GM12878 (cell line): ENCODE data around the gene RBM18. TPM values are rescaled to one million over a fixed set of nuclear protein-coding genes. Genes with fewer than 3 reads are reported as not detected.

Source experiments
- ATAC-seq: fragments of 200-7000 bp; cut with Tn5 transposase; 3 replicates; pipeline ENCODE4 v1.9.1; 2020; ENCODE audit warnings: mild to moderate bottlenecking, moderate library complexity
- BruUV-seq: library from RNA; stranded (reverse); fragments of 400-500 nt; replicated peaks from 2 replicates; lab custom pipeline; 2021; lab: Mats Ljungman, UMichigan
- CTCF ChIA-PET: fragments of 300-600 bp; sonication (Branson Sonifier 250); formaldehyde crosslinking; extraction: SDS; loops from one replicate; lab custom pipeline; 2021; ENCODE audit warnings: inconsistent platforms; lab: Yijun Ruan, JAX
- POLR2A ChIA-PET: fragments of 350-600 bp; formaldehyde crosslinking; extraction: SDS; loops from one replicate; lab custom pipeline; 2021; ENCODE audit warnings: inconsistent platforms; lab: Charles Lee
- RAD21 ChIA-PET: fragments of 300-600 bp; sonication (Branson Sonifier 250); formaldehyde crosslinking; loops from one replicate; lab custom pipeline; 2023; ENCODE audit warnings: antibody characterized with exemption; ENCODE audit not compliant: unreplicated experiment; lab: Charles Lee
- SMC1A ChIA-PET: fragments of 300-600 bp; sonication (Branson Sonifier 250); formaldehyde crosslinking; loops from one replicate; lab custom pipeline; 2023; ENCODE audit not compliant: unreplicated experiment, uncharacterized antibody; lab: Charles Lee
- DNase-seq: peaks from one replicate; pipeline ENCODE4 v3.0.0-alpha.2; 2011; ENCODE audit warnings: low read depth, low spot score
- FAIRE-seq: peaks from 3 replicates; lab custom pipeline; 2011; peaks lifted over from hg19 to GRCh38; lab: Jason Lieb, UNC
- H2AFZ ChIP-seq: 2 replicates; pipeline ENCODE4 v1.6.0; 2011; ENCODE audit warnings: low read depth, low read length, control low read depth; ENCODE audit not compliant: control insufficient read depth
- H3K27ac ChIP-seq: 2 replicates; pipeline ENCODE4 v1.5.1; 2011; ENCODE audit warnings: control low read depth; ENCODE audit not compliant: control insufficient read depth, insufficient read depth
- H3K27me3 ChIP-seq, 2 experiments: replicated peaks in 1 of 2; 2 replicates each; pipeline versions ENCODE4 v1.6.0 to v1.6.1; 2011; ENCODE audit warnings: low read length in 1 of 2; ENCODE audit not compliant: control insufficient read depth in 2 of 2, insufficient read depth in 2 of 2
- H3K36me3 ChIP-seq, 2 experiments: 2 replicates each; pipeline ENCODE4 v1.5.1; 2011; ENCODE audit warnings: low read length in 1 of 2; ENCODE audit not compliant: control insufficient read depth in 2 of 2, insufficient read depth in 2 of 2
- H3K4me1 ChIP-seq: 2 replicates; pipeline ENCODE4 v1.6.1; 2011; ENCODE audit warnings: mild to moderate bottlenecking, low read length, moderate library complexity, mixed read lengths; ENCODE audit not compliant: control insufficient read depth, insufficient read depth
- H3K4me2 ChIP-seq: 2 replicates; pipeline ENCODE4 v1.6.0; 2011; ENCODE audit warnings: control low read depth; ENCODE audit not compliant: control insufficient read depth, insufficient read depth
- H3K4me3 ChIP-seq: fragments of 200-600 bp; sonication (generic); 2 replicates; pipeline ENCODE4 v1.5.1; 2016
- H3K79me2 ChIP-seq: 2 replicates; pipeline ENCODE4 v1.6.0; 2011; ENCODE audit warnings: low read length; ENCODE audit not compliant: control insufficient read depth, insufficient read depth
- H3K9ac ChIP-seq: 2 replicates; pipeline ENCODE4 v1.8.0; 2011; ENCODE audit warnings: low read length, control low read depth, mixed read lengths; ENCODE audit not compliant: control insufficient read depth, insufficient read depth
- H3K9me3 ChIP-seq: replicated peaks from 3 replicates; pipeline ENCODE4 v1.5.1; 2011; ENCODE audit warnings: mild to moderate bottlenecking, low read length; ENCODE audit not compliant: control insufficient read depth, insufficient read depth
- H4K20me1 ChIP-seq: 2 replicates; pipeline ENCODE4 v1.6.0; 2011; ENCODE audit not compliant: control insufficient read depth, insufficient read depth
- EZH2 ChIP-seq: IDR thresholded peaks from 2 replicates; pipeline ENCODE4 v1.6.1; 2012; ENCODE audit warnings: low read depth, mild to moderate bottlenecking, control low read depth, inconsistent platforms, low read length, borderline replicate concordance; ENCODE audit not compliant: control insufficient read depth
- HDAC2 ChIP-seq: fragments of 200-600 bp; sonication (generic); IDR thresholded peaks from 2 replicates; pipeline ENCODE4 v1.6.1; 2017
- JUND ChIP-seq: IDR thresholded peaks from 2 replicates; pipeline ENCODE4 v1.6.1; 2012; ENCODE audit warnings: low read depth, mild to moderate bottlenecking, low read length, improper control_type of control experiment, moderate library complexity
- PAX5 ChIP-seq: IDR thresholded peaks from 2 replicates; pipeline ENCODE4 v1.6.1; 2011; ENCODE audit warnings: low read depth, low read length, borderline replicate concordance
- RBBP5 ChIP-seq: fragments of 200-600 bp; sonication (generic); conservative IDR thresholded peaks from 2 replicates; pipeline ENCODE4 v1.6.1; 2016
- SUZ12 ChIP-seq: fragments of 200-600 bp; sonication (generic); IDR thresholded peaks from one replicate; pipeline ENCODE4 v1.6.1; 2018; ENCODE audit warnings: antibody characterized with exemption, mild to moderate bottlenecking; ENCODE audit not compliant: unreplicated experiment
- TARDBP ChIP-seq: IDR thresholded peaks from 2 replicates; pipeline ENCODE4 v1.6.1; 2016; ENCODE audit warnings: borderline replicate concordance
- YY1 ChIP-seq: IDR thresholded peaks from 2 replicates; pipeline ENCODE4 v1.6.1; 2011; ENCODE audit warnings: low read depth, mild to moderate bottlenecking, low read length
- WGBS: methylation state at CpG from one replicate; pipeline ENCODE4 v1.1.6; 2016; ENCODE audit warnings: low lambda C conversion rate; ENCODE audit not compliant: insufficient replicate concordance, insufficient coverage; ENCODE audit errors: missing lambda C conversion rate; 5-methylcytosine and 5-hydroxymethylcytosine counted together
- in situ Hi-C: fragments of 300-500 bp; cut with MboI; formaldehyde crosslinking; loops from 9 replicates; pipeline ENCODE4 v1.14.3; 2018; ENCODE audit warnings: mixed read lengths
- intact Hi-C: fragments of 100-400 bp; cut with micrococcal nuclease; formaldehyde crosslinking; loops from one replicate; pipeline ENCODE4 v1.14.2; 2022; ENCODE audit not compliant: unreplicated experiment
- polyA plus RNA-seq, 11 experiments: library from polyadenylated mRNA; depleted of rRNA in 4 of 11; unstranded in 6 of 11; stranded (reverse) in 5 of 11; fragments of >200 nt; fragmentation: Nextera tagmentation in 4 of 11; fragmentation: Illumina TruSeq in 1 of 11; extraction: Ambion mirVana in 4 of 11; extraction: Trizol in 1 of 11; gene quantifications; 1 replicate in 1 of 11; 2 replicates in 10 of 11; pipeline versions ENCODE4 v1.2.1 to v1.2.3, GENCODE V29; 2011 to 2016; ENCODE audit warnings: inconsistent platforms in 2 of 11, missing spikeins in 2 of 11, low read depth in 1 of 11
- total RNA-seq, 4 experiments: library from RNA; depleted of rRNA in 3 of 4; stranded (reverse); fragments of >200 nt in 3 of 4; fragmentation: Illumina TruSeq in 1 of 4; extraction: Trizol in 1 of 4; gene quantifications; 2 replicates each; pipeline versions ENCODE4 v1.2.1 to v1.2.3, GENCODE V29; 2013 to 2021

The RBM18 gene
- total and polyA plus RNA-seq, 10 of the 15 experiments (the other 5 are each of a cell fraction or from before 2014, with no cell fraction given) = 6.4 to 46.8 (median 30.4) TPM

DNA sequence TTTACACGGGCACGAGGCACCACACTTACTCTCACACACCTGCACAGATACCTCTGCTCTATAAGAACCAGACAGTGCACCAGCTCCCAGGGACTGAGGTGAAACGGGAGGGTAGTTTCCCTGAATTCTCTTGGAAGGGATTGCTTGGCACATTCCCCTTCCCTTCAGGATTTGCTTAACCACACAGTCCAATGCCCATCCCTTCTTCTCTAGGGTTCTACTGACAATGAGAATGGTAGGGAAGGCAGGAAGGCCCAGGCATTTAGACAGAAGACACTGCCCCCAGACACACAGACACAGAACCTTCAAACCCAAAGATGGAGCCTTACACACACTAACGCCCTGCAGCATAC is 35.2 kb downstream of the RBM18 start:
- H2AFZ ChIP-seq = no peak overlapping the region
- no TSS peak for BruUV-seq
- WGBS = 17% methylated on average over 4 of the region's 4 CpGs
- no peak overlapping the region for H3K4me2 ChIP-seq
- CTCF ChIA-PET = no interaction called here
- in situ Hi-C loops = no loop called here
- no peaks in the 10 kb centered on the region for H3K9me3 ChIP-seq
- RAD21 ChIA-PET = no interaction called here
- POLR2A ChIA-PET = no interaction called here
- FAIRE-seq (no peak), ATAC-seq (no peak), DNase-seq (no peak)
- no peak overlapping the region for H3K9ac ChIP-seq
- intact Hi-C loops = no loop called here
- TF ChIP-seq RBBP5 (no peak), JUND (no peak)
- peaks cover 8 to 27% of the 10 kb centered on the region in 2 experiments for H3K27me3 ChIP-seq
- H4K20me1 ChIP-seq = no peaks in the 10 kb centered on the region; the same call in 1 of the 2 replicates
- H3K36me3 ChIP-seq = no peaks in the 10 kb centered on the region
- no peaks in the 10 kb centered on the region for H3K79me2 ChIP-seq
- no peak overlapping the region for H3K4me3 ChIP-seq
- H3K4me1 ChIP-seq = no peaks in the 10 kb centered on the region
- SMC1A ChIA-PET = no interaction called here
- H3K27ac ChIP-seq = no peak overlapping the region

- no peaks in the 10 kb centered on the region for H3K4me1 ChIP-seq
- peaks cover 8 to 27% of the 10 kb centered on the region in 2 experiments for H3K27me3 ChIP-seq
- POLR2A ChIA-PET = no interaction called here
- no peaks in the 10 kb centered on the region; the same call in 1 of the 2 replicates for H4K20me1 ChIP-seq
- peak within 1 kb of the TSS; percentile 48; the same call in 1 of the 2 replicates for H3K4me2 ChIP-seq
- no TSS peak for BruUV-seq
- CTCF ChIA-PET = no interaction called here
- RAD21 ChIA-PET = no interaction called here
- DNase-seq (no peak), FAIRE-seq (no peak), ATAC-seq (no peak)
- 22% methylated on average over 35 of the region's 70 CpGs for WGBS
- H3K27ac ChIP-seq = no peak within 1 kb of the TSS
- H2AFZ ChIP-seq = no peak within 1 kb of the TSS
- intact Hi-C loops = no loop called here
- no peak within 1 kb of the TSS for H3K9ac ChIP-seq
- no peak within 1 kb of the TSS for H3K4me3 ChIP-seq
- H3K79me2 ChIP-seq = no peaks in the 10 kb centered on the region
- in situ Hi-C loops = no loop called here
- no peaks in the 10 kb centered on the region for H3K36me3 ChIP-seq
- no peaks in the 10 kb centered on the region for H3K9me3 ChIP-seq
- TF ChIP-seq PAX5 (peak; percentile 35; the same call in 1 of the 2 replicates), HDAC2 (no peak), YY1 (no peak), TARDBP (no peak), EZH2 (0 out of 2 replicates have a peak, but pooled peaks have one; percentile 33), SUZ12 (peak; percentile 86)
- SMC1A ChIA-PET = no interaction called here
Measured at GRCh38 chr9:122228568-122229484, 35.8 kb downstream of the RBM18 start, which contains the start of gene LHX6. Gene LHX6 (minus strand): TSS chr9:122228957. CDS start chr9:122228740, 217 bp downstream.
